K562 (cell line): ENCODE measurements around the gene GPRIN1. TPM values are rescaled to one million over a fixed set of nuclear protein-coding genes. Genes with fewer than 3 reads are reported as not detected.
A peak's percentile ranks its signal among the peaks of the same experiment; 100 is the strongest.

Experiments used
- ARID2 ChIP-seq: fragments of 450-650 bp; IDR thresholded peaks from 2 replicates; pipeline ENCODE4 v1.6.1; 2017; ENCODE audit warnings: antibody characterized with exemption, mild to moderate bottlenecking
- ATF7 ChIP-seq: fragments of 450-650 bp; IDR thresholded peaks from 2 replicates; pipeline ENCODE4 v1.7.1; 2014; ENCODE audit warnings: mild to moderate bottlenecking, moderate library complexity
- CBX3 ChIP-seq, 2 experiments: IDR thresholded peaks; 1 replicate in 1 of 2; 2 replicates in 1 of 2; pipeline ENCODE4 v1.6.1; 2012; ENCODE audit warnings: inconsistent platforms in 2 of 2, low read length in 2 of 2, borderline replicate concordance in 1 of 2, control low read depth in 1 of 2
- CEBPG ChIP-seq, 3 experiments: fragments of 200-800 bp in 1 of 3; sonication (Bioruptor generic) in 1 of 3; sonication (generic) in 1 of 3; formaldehyde crosslinking in 1 of 3; IDR thresholded peaks in 2 of 3; conservative IDR thresholded peaks in 1 of 3; 2 replicates each; pipeline versions ENCODE4 v1.6.1 to v1.8.0; 2016 to 2022; ENCODE audit warnings: missing compliant biosample characterization in 2 of 3, missing genetic modification characterization in 2 of 3, mild to moderate bottlenecking in 1 of 3, missing genetic modification reagents in 1 of 3
- CUX1 ChIP-seq: fragments of 200-800 bp; sonication (Bioruptor generic); IDR thresholded peaks from 2 replicates; pipeline ENCODE4 v1.6.1; 2016; ENCODE audit warnings: missing genetic modification characterization, missing compliant biosample characterization
- ELF2 ChIP-seq: fragments of 250-450 bp; sonication (Bioruptor Pico); IDR thresholded peaks from 2 replicates; pipeline ENCODE4 v1.5.0; 2021; ENCODE audit warnings: mild to moderate bottlenecking
- EP400 ChIP-seq: fragments of 450-650 bp; IDR thresholded peaks from 2 replicates; pipeline ENCODE4 v1.6.1; 2017; ENCODE audit warnings: antibody characterized with exemption, mild to moderate bottlenecking, moderate library complexity
- ETV1 ChIP-seq: fragments of 450-650 bp; conservative IDR thresholded peaks from 2 replicates; pipeline ENCODE4 v1.6.1; 2016; ENCODE audit warnings: missing genetic modification characterization, control low read depth, low read depth, missing compliant biosample characterization
- ETV6 ChIP-seq, 3 experiments: fragments of 150-350 bp in 1 of 3; sonication (generic) in 1 of 3; formaldehyde crosslinking in 1 of 3; IDR thresholded peaks; 2 replicates each; pipeline versions ENCODE4 v1.6.1 to v1.8.0; 2014 to 2022; ENCODE audit warnings: borderline replicate concordance in 2 of 3, low read depth in 2 of 3, antibody characterized with exemption in 1 of 3, low read length in 1 of 3, mild to moderate bottlenecking in 1 of 3, missing genetic modification reagents in 1 of 3
- FOS ChIP-seq: IDR thresholded peaks from 3 replicates; pipeline ENCODE4 v1.6.1; 2011; ENCODE audit not compliant: insufficient read length; ENCODE audit errors: extremely low read depth
- L3MBTL2 ChIP-seq: fragments of 450-650 bp; IDR thresholded peaks from 2 replicates; pipeline ENCODE4 v1.6.1; 2016; ENCODE audit warnings: mild to moderate bottlenecking, moderate library complexity
- NFXL1 ChIP-seq: fragments of 450-650 bp; formaldehyde crosslinking; IDR thresholded peaks from 2 replicates; pipeline ENCODE4 v1.4.0; 2021; ENCODE audit warnings: mild to moderate bottlenecking
- NRF1 ChIP-seq, 2 experiments: fragments of 450-650 bp; IDR thresholded peaks in 1 of 2; conservative IDR thresholded peaks in 1 of 2; 2 replicates each; pipeline ENCODE4 v1.6.1; 2014; ENCODE audit warnings: mild to moderate bottlenecking in 2 of 2
- RAD21 ChIP-seq, 2 experiments: fragments of 250-450 bp in 1 of 2; fragments of 450-650 bp in 1 of 2; sonication (Bioruptor Pico) in 1 of 2; formaldehyde crosslinking in 1 of 2; IDR thresholded peaks in 1 of 2; conservative IDR thresholded peaks in 1 of 2; 2 replicates each; pipeline versions ENCODE4 v1.4.0 to v1.8.0; 2020 to 2022; ENCODE audit warnings: mild to moderate bottlenecking in 2 of 2, moderate library complexity in 1 of 2
- RBBP5 ChIP-seq: fragments of 200-600 bp; sonication (generic); IDR thresholded peaks from 2 replicates; pipeline ENCODE4 v1.6.1; 2012; ENCODE audit warnings: borderline replicate concordance, mild to moderate bottlenecking, low read length, control low read depth, inconsistent platforms; ENCODE audit not compliant: insufficient read depth, poor library complexity, severe bottlenecking
- TARDBP ChIP-seq: fragments of 450-650 bp; IDR thresholded peaks from 2 replicates; pipeline ENCODE4 v1.6.1; 2016
- ZNF551 ChIP-seq: fragments of 250-450 bp; sonication (Bioruptor Pico); IDR thresholded peaks from 2 replicates; pipeline ENCODE4 v1.5.0; 2021; ENCODE audit warnings: mild to moderate bottlenecking, moderate library complexity
- polyA plus RNA-seq, 8 experiments: library from polyadenylated mRNA; depleted of rRNA in 4 of 8; stranded (reverse) in 5 of 8; unstranded in 3 of 8; fragments of >200 nt; fragmentation: Nextera tagmentation in 2 of 8; fragmentation: Illumina TruSeq in 1 of 8; extraction: Ambion mirVana in 2 of 8; extraction: Trizol in 1 of 8; gene quantifications; 2 replicates each; pipeline versions ENCODE4 v1.2.1 to v1.2.3, GENCODE V29; 2011 to 2014; ENCODE audit warnings: inconsistent platforms in 1 of 8, missing spikeins in 1 of 8
- total RNA-seq, 7 experiments: library from RNA; depleted of rRNA in 6 of 7; stranded (reverse); fragments of >200 nt in 6 of 7; fragmentation: Illumina TruSeq in 2 of 7; extraction: Trizol in 2 of 7; gene quantifications; 2 replicates each; pipeline versions ENCODE4 v1.2.1 to v1.2.3, GENCODE V29; 2011 to 2021; ENCODE audit warnings: low replicate concordance in 1 of 7
- TF ChIP-seq, protein P1 (sequence below), 2 experiments: IDR thresholded peaks in 1 of 2; conservative IDR thresholded peaks in 1 of 2; 2 replicates each; pipeline ENCODE4 v1.6.1; 2016; ENCODE audit warnings: low read depth in 2 of 2, mild to moderate bottlenecking in 1 of 2, missing compliant biosample characterization in 1 of 2, missing genetic modification characterization in 1 of 2, moderate library complexity in 1 of 2

Gene GPRIN1
- total and polyA plus RNA-seq, 9 of the 15 experiments (the other 6 are each of a cell fraction or from before 2014, with no cell fraction given), result 0.15 to 11.6 (median 4.4) TPM

DNA sequence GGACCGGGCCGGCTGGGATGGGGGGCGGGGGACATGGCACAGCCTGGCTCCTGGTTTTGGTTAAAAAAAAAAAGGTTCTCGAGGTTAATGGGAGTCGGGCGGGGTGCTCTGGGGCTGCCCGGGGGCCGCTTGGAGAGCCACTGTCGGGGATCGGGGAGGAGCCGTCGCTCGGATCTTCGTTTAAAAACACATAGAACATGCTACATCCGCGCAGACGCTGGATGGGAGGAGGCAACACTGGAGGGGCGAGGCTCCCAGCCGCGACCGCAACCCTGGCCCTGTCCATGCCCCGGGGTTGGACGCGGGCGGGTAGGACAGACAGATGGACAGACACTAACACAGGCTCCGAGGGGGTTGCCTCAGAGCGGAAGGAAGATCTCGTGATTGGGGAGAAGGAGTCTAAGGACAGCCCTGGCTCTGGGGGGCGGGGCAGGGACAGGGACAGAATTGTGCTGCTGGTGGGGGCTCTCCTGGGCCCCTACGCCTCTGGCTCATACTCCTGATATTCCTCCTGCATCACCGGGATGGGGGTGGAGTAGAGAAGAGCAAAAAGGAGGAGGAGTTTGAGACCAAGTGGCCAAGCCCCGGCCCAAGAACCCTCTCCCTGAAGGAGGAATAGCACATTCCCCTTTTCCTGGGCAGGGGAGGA, 10.5 kb upstream of the GPRIN1 start (continued):
- TF ChIP-seq EP400 (no peak), ETV6 (IDR thresholded peaks at IDR 0.05; ENCODE audit: borderline replicate concordance in 1 of 2, low read depth in 2 of 2, low read length in 1 of 2) (no peak), ETV6 (CRISPR knock-in tag; IDR thresholded peaks at IDR 0.05; ENCODE audit: borderline replicate concordance) (no peak), TARDBP (no peak), NRF1 (conservative IDR thresholded peaks at IDR 0.05 in 1 of 2, IDR thresholded peaks at IDR 0.05 in 1 of 2) (peak; percentile 59 to 60), ELF2 (CRISPR knock-in tag) (no peak), NFXL1 (CRISPR knock-in tag) (no peak), ZNF551 (no peak), L3MBTL2 (peak; percentile 57), CUX1 (CRISPR knock-in tag) (no peak), RBBP5 (no peak), FOS (no peak), ETV1 (tag) (peak; percentile 72), CEBPG (CRISPR knock-in tag; IDR thresholded peaks at IDR 0.05) (no peak), CEBPG (tag; conservative IDR thresholded peaks at IDR 0.05 in 1 of 2, IDR thresholded peaks at IDR 0.05 in 1 of 2) (no peak), RAD21 (CRISPR knock-in tag; conservative IDR thresholded peaks at IDR 0.05 in 1 of 2, IDR thresholded peaks at IDR 0.05 in 1 of 2) (no peak), ATF7 (0 out of 2 replicates have a peak, but pooled peaks have one; percentile 43), CBX3 (IDR thresholded peaks at IDR 0.05; ENCODE audit: borderline replicate concordance in 1 of 2, low read length in 2 of 2) (no peak), ARID2 (0 out of 2 replicates have a peak, but pooled peaks have one; percentile 10)
- TF ChIP-seq, protein P1, sequence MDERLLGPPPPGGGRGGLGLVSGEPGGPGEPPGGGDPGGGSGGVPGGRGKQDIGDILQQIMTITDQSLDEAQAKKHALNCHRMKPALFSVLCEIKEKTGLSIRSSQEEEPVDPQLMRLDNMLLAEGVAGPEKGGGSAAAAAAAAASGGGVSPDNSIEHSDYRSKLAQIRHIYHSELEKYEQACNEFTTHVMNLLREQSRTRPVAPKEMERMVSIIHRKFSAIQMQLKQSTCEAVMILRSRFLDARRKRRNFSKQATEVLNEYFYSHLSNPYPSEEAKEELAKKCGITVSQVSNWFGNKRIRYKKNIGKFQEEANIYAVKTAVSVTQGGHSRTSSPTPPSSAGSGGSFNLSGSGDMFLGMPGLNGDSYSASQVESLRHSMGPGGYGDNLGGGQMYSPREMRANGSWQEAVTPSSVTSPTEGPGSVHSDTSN (CRISPR knock-in tag; IDR thresholded peaks at IDR 0.05; ENCODE audit: low read depth), result no peak
- TF ChIP-seq, protein P1 (tag; conservative IDR thresholded peaks at IDR 0.05; ENCODE audit: low read depth), result no peak
